Heart right ventricle (tissue), 16 donors: ENCODE results near the gene CPSF7. TPM values are rescaled to one million over a fixed set of nuclear protein-coding genes. Genes with fewer than 3 reads are reported as not detected.

Experiments
- ATAC-seq, 8 donors: fragments of 200-7000 bp; cut with Tn5 transposase; one replicate each; pipeline ENCODE4 v1.9.1; 2020; ENCODE audit warnings: mild to moderate bottlenecking in 8 of 8, moderate library complexity in 8 of 8, moderate number of reproducible peaks in 1 of 8
- DNase-seq, 2 donors: peaks; one replicate each; pipeline ENCODE4 v3.0.0-alpha.2; 2020
- H3K27ac ChIP-seq, 10 donors: fragments of 200-600 bp; sonication (generic) in 2 of 10; one replicate each; pipeline versions ENCODE4 v1.5.0 to v1.8.0; 2020 to 2022; ENCODE audit warnings: mild to moderate bottlenecking in 3 of 10
- H3K27me3 ChIP-seq, 7 donors: fragments of 200-600 bp; one replicate each; pipeline ENCODE4 v1.8.0; 2021 to 2022; ENCODE audit warnings: mild to moderate bottlenecking in 2 of 7
- H3K36me3 ChIP-seq, 9 donors: fragments of 200-600 bp; sonication (generic) in 1 of 9; one replicate each; pipeline versions ENCODE4 v1.5.0 to v1.8.0; 2020 to 2022; ENCODE audit warnings: mild to moderate bottlenecking in 2 of 9
- H3K4me1 ChIP-seq, 9 donors: fragments of 200-600 bp; sonication (generic) in 1 of 9; one replicate each; pipeline versions ENCODE4 v1.5.0 to v1.8.0; 2020 to 2022; ENCODE audit warnings: mild to moderate bottlenecking in 4 of 9
- H3K4me3 ChIP-seq, 10 donors: fragments of 200-600 bp; sonication (generic) in 2 of 10; one replicate each; pipeline versions ENCODE4 v1.5.0 to v1.8.0; 2020 to 2022; ENCODE audit warnings: mild to moderate bottlenecking in 7 of 10, moderate library complexity in 2 of 10
- H3K9me3 ChIP-seq, 11 donors: fragments of 200-600 bp in 10 of 11; sonication (generic) in 2 of 11; one replicate each; pipeline versions ENCODE4 v1.5.0 to v1.8.0; 2013 to 2022; ENCODE audit warnings: mild to moderate bottlenecking in 2 of 11, control low read depth in 1 of 11, moderate library complexity in 1 of 11
- WGBS, 2 donors: extraction: QIAGEN DNeasy Blood & Tissue Kit; methylation state at CpG; one replicate each; pipeline ENCODE4 v1.1.7; 2013; ENCODE audit warnings: inconsistent platforms in 1 of 2; 5-methylcytosine and 5-hydroxymethylcytosine counted together
- intact Hi-C, 10 donors: fragments of 100-400 bp; cut with DNase I; formaldehyde crosslinking; loops; one replicate each; pipeline versions ENCODE4 v1.11.1 to v1.14.2; 2022
- polyA plus RNA-seq, 2 donors: library from polyadenylated mRNA; stranded (reverse); fragments of 200-250 nt; gene quantifications; one replicate each; pipeline ENCODE4 v1.2.3, GENCODE V29; 2013
- total RNA-seq, 10 donors: library from RNA; stranded (reverse); fragmentation: NEBNext Ultra II Directional in 3 of 10; extraction: Animal tissue kit (Norgen Biotek cat#: 25700) in 3 of 10; gene quantifications; one replicate each; pipeline versions ENCODE4 v1.2.1 to v1.2.4, GENCODE V29; 2021 to 2023
- TF ChIP-seq, protein P1 (sequence below), 9 donors: fragments of 200-600 bp; sonication (generic) in 2 of 9; IDR thresholded peaks; one replicate each; pipeline versions ENCODE4 v1.5.0 to v1.8.0; 2021 to 2022; ENCODE audit warnings: antibody characterized with exemption in 9 of 9, mild to moderate bottlenecking in 5 of 9, moderate library complexity in 1 of 9
- donor health status: Arrhythmogenic right ventricular cardiomyopathy.
- donor health status: ischemic (EF 13 %, LVEDD 7.1; RV severe dilation, severe dysfunction).
- donor health status: healthy with polysubstance abuse.
- donor health status: DM: no; HTN: yes; CAD: no.
- donor health status: DM: no; HTN: no; CAD: no.
- donor health status: ischemic (EF 25% LVEDD 6.9; RV normal size, moderate dysfunction).
- donor health status: ischemic (EF 25% LVEDD 5.7; RV mildly dilated, moderate dysfunction).
- donor health status: healthy.
- donor health status: DM: yes; HTN: yes; CAD: no.
- donor health status: Ischemic cardiomyopathy.
- donor health status: ischemic (EF 35%, LVEDD 5.7; RV mildly dilated, moderate dysfunction).
- donor health status: nonischemic (EF 11% LVEDD 7.7; RV severe dilation, severe dysfunction).
- donor health status: DM: yes; HTN: yes; CAD: no.
- donor health status: PGD.
- donor health status: ischemic (EF 29% LVEDD 5.4; RV normal size, mild dysfunction).
- donor health status: nonischemic (EF 23%, LVEDD 6.1; RV moderate dilation, normal function).

Gene CPSF7
- total and polyA plus RNA-seq, 12 donors: 22.3 to 51.8 (median 43.3) TPM

DNA sequence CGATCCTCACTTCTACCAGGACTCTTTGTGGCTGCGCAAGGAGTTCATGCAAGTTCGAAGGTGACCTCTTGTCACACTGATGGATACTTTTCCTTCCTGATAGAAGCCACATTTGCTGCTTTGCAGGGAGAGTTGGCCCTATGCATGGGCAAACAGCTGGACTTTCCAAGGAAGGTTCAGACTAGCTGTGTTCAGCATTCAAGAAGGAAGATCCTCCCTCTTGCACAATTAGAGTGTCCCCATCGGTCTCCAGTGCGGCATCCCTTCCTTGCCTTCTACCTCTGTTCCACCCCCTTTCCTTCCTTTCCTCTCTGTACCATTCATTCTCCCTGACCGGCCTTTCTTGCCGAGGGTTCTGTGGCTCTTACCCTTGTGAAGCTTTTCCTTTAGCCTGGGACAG lies 61.1 kb downstream of the CPSF7 start:
- TF ChIP-seq, protein P1, sequence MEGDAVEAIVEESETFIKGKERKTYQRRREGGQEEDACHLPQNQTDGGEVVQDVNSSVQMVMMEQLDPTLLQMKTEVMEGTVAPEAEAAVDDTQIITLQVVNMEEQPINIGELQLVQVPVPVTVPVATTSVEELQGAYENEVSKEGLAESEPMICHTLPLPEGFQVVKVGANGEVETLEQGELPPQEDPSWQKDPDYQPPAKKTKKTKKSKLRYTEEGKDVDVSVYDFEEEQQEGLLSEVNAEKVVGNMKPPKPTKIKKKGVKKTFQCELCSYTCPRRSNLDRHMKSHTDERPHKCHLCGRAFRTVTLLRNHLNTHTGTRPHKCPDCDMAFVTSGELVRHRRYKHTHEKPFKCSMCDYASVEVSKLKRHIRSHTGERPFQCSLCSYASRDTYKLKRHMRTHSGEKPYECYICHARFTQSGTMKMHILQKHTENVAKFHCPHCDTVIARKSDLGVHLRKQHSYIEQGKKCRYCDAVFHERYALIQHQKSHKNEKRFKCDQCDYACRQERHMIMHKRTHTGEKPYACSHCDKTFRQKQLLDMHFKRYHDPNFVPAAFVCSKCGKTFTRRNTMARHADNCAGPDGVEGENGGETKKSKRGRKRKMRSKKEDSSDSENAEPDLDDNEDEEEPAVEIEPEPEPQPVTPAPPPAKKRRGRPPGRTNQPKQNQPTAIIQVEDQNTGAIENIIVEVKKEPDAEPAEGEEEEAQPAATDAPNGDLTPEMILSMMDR (IDR thresholded peaks at IDR 0.05): no peak
- intact Hi-C loops: loop anchor here in 1 of 10 donors (5.0 kb wide), 1 partner anchor 36 kb away; the partner anchor contains the start of genes DDB1 and TKFC
- Histone ChIP-seq H3K27ac (no peak overlapping the region), H3K4me1 (peaks cover 0 to 14% (median 2%) of the 10 kb centered on the region in 9 donors), H3K36me3 (peaks cover 0 to 84% (median 46%) of the 10 kb centered on the region in 9 donors), H3K4me3 (no peak overlapping the region), H3K27me3 (no peaks in the 10 kb centered on the region), H3K9me3 (no peaks in the 10 kb centered on the region)
- DNase-seq (no peak), ATAC-seq (no peak)
- 86 to 88% methylated on average over 7 of the region's 7 CpGs for WGBS, 2 donors

DNA sequence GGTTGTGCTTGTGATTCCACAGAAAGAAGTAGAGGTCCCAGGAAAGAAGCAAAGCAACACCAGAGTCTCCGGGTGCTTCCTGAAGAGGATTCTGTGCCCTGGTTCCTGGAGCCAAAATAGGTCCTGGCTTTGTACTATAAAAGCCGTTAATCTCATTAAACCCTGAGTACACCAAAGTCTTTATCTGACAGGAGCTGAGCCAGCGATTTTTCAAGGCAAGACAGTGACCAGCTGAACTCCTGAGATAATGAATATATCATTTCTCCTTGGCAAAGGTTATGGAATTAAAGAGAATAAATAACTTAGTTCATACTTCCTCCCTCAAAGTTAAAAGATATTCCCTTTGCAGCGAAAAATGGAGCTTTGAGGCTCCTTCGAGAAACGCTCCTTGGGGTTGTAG lies 62.4 kb downstream of the CPSF7 start:
- Histone ChIP-seq H3K9me3 (no peaks in the 10 kb centered on the region), H3K4me1 (peaks cover 3 to 25% (median 14%) of the 10 kb centered on the region in 9 donors), H3K27me3 (no peaks in the 10 kb centered on the region), H3K27ac (peak overlapping the region in 2 of 10 donors; percentile 10 to 47), H3K4me3 (no peak overlapping the region), H3K36me3 (peaks cover 0 to 81% (median 46%) of the 10 kb centered on the region in 9 donors)
- intact Hi-C loops: loop anchor here in 1 of 10 donors (5.0 kb wide), 1 partner anchor 35 kb away; the partner anchor contains the start of genes DDB1 and TKFC
- TF ChIP-seq, protein P1 (IDR thresholded peaks at IDR 0.05): no peak
- WGBS, 2 donors: 68 to 83% methylated on average over 6 of the region's 6 CpGs
- ATAC-seq: no peak
- no peak for DNase-seq

DNA sequence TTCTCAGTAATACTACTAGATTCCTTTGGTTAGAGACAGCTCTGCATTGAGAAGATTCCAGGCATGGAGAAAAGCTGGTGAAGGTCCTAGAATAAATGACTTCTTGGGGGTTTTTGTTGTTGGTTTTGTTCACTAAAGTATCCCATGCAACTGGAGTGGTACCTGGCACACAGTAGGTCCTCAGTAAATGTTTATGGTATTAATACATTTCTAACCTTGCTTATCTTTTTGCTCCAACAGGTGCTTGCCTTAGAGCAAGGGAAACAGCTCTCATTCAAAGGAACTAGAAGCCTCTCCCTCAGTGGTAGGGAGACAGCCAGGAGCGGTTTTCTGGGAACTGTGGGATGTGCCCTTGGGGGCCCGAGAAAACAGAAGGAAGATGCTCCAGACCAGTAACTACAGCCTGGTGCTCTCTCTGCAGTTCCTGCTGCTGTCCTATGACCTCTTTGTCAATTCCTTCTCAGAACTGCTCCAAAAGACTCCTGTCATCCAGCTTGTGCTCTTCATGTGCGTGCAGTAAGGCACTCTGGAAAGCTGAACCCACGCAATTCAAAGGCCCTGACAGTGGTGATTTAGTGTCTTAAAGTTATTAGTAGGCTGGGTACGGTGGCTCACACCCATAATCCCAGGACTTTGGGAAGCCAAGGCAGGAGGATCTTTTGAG lies 65.6 kb downstream of the CPSF7 start:
- intact Hi-C loops: loop anchor here in 1 of 10 donors (2.0 kb wide), 1 partner anchor 21 kb away; no protein-coding TSS in a partner anchor
- Histone ChIP-seq H3K4me3 (no peak overlapping the region), H3K27me3 (no peaks in the 10 kb centered on the region), H3K9me3 (no peaks in the 10 kb centered on the region), H3K4me1 (peaks cover 3 to 37% (median 30%) of the 10 kb centered on the region in 9 donors), H3K27ac (no peak overlapping the region), H3K36me3 (peaks cover 0 to 58% (median 46%) of the 10 kb centered on the region in 9 donors)
- 89 to 97% methylated on average over 5 of the region's 5 CpGs for WGBS, 2 donors
- ATAC-seq (no peak), DNase-seq (no peak)
- TF ChIP-seq, protein P1 (IDR thresholded peaks at IDR 0.05): no peak

DNA sequence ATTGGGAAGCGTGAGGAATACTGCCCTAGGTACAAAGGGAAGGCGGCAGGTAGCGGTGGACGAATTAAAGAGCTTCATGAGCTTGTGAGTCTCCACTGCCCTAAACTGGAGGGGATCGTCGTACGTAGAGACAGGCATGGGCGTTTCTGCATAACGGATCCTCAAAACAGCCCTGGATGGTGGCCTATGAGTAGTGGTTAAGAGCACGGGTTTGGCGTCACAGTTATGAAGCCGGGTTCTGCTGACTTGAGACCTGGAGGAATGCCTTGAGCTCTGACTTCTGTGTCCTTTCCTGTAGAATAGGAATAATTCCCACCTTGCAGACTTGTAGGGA lies 67.3 kb downstream of the CPSF7 start:
- Histone ChIP-seq H3K4me1 (peaks cover 3 to 43% (median 30%) of the 10 kb centered on the region in 9 donors), H3K9me3 (no peaks in the 10 kb centered on the region), H3K27ac (peak overlapping the region; percentile 93 to 100 (median 99)), H3K36me3 (peaks cover 0 to 42% (median 34%) of the 10 kb centered on the region in 9 donors), H3K4me3 (peak overlapping the region; percentile 43 to 89 (median 76)), H3K27me3 (no peaks in the 10 kb centered on the region)
- DNase-seq: no peak
- TF ChIP-seq, protein P1 (IDR thresholded peaks at IDR 0.05): no peak
- intact Hi-C loops: loop anchor here in 2 of 10 donors (1.0 to 2.0 kb wide), 2 partner anchors 26 to 29 kb away; partner anchors contain the start of genes DDB1 (in 1 of the 2) and TKFC (in 1 of the 2)
- peak in 5 of 8 donors; percentile 5 to 23 (median 9) for ATAC-seq
- 0 to 1% methylated on average over 12 of the region's 12 CpGs for WGBS, 2 donors
